DOHH2 (cell line): ENCODE results near the gene CACNB1.

Source experiments
- H3F3A ChIP-seq: fragments of 200-600 bp; sonication (generic), shearing (Covaris generic); 2 replicates; pipeline ENCODE4 v1.6.0; 2016; ENCODE audit warnings: antibody characterized with exemption, mild to moderate bottlenecking; ENCODE audit not compliant: control insufficient read depth, insufficient read depth
- H3K27ac ChIP-seq: fragments of 200-600 bp; sonication (generic); 2 replicates; pipeline ENCODE4 v1.5.1; 2014; ENCODE audit warnings: low read depth, mild to moderate bottlenecking, low read length, moderate library complexity
- H3K27me3 ChIP-seq: fragments of 200-600 bp; sonication (generic); 2 replicates; pipeline ENCODE4 v1.6.1; 2014; ENCODE audit warnings: mild to moderate bottlenecking, low read length, mixed read lengths; ENCODE audit not compliant: control insufficient read depth
- H3K36me3 ChIP-seq: fragments of 200-600 bp; sonication (generic); 2 replicates; pipeline ENCODE4 v1.6.1; 2014; ENCODE audit warnings: mild to moderate bottlenecking, low read length, moderate library complexity, mixed read lengths; ENCODE audit not compliant: control insufficient read depth
- H3K4me1 ChIP-seq: fragments of 200-600 bp; sonication (generic); 2 replicates; pipeline ENCODE4 v1.6.1; 2014; ENCODE audit warnings: mild to moderate bottlenecking, low read length, mixed read lengths; ENCODE audit not compliant: control insufficient read depth
- H3K4me2 ChIP-seq: fragments of 200-600 bp; sonication (generic); 2 replicates; pipeline ENCODE4 v1.6.0; 2014; ENCODE audit warnings: mild to moderate bottlenecking, low read length, moderate library complexity
- H3K4me3 ChIP-seq: fragments of 200-600 bp; sonication (generic); 2 replicates; pipeline ENCODE4 v1.5.1; 2014; ENCODE audit warnings: mild to moderate bottlenecking, low read length, mixed read lengths
- H3K79me2 ChIP-seq: fragments of 200-600 bp; sonication (generic); 2 replicates; pipeline ENCODE4 v1.6.1; 2014; ENCODE audit warnings: mild to moderate bottlenecking, low read length, mixed read lengths; ENCODE audit not compliant: control insufficient read depth
- H3K9me2 ChIP-seq: fragments of 200-600 bp; sonication (generic); replicated peaks from 2 replicates; pipeline ENCODE4 v1.6.1; 2014; ENCODE audit warnings: mild to moderate bottlenecking, low read length, mixed read lengths; ENCODE audit not compliant: control insufficient read depth
- H3K9me3 ChIP-seq: fragments of 200-600 bp; sonication (generic); 2 replicates; pipeline ENCODE4 v1.6.1; 2014; ENCODE audit warnings: antibody characterized with exemption, low read length, mixed read lengths; ENCODE audit not compliant: control insufficient read depth, insufficient read depth
- H4K20me1 ChIP-seq: fragments of 200-600 bp; sonication (generic); 2 replicates; pipeline ENCODE4 v1.6.0; 2014; ENCODE audit warnings: low read depth, mild to moderate bottlenecking, antibody characterized with exemption, low read length, moderate library complexity; ENCODE audit not compliant: control insufficient read depth, insufficient read depth
- EZH2phosphoT487 ChIP-seq: fragments of 200-600 bp; sonication (generic); IDR thresholded peaks from 2 replicates; pipeline ENCODE4 v1.6.1; 2017; ENCODE audit warnings: borderline replicate concordance, mild to moderate bottlenecking, antibody characterized with exemption, low read length, moderate library complexity, mixed read lengths
- TF ChIP-seq, protein P1 (sequence below): fragments of 200-600 bp; sonication (generic); IDR thresholded peaks from one replicate; pipeline ENCODE4 v1.5.1; 2014; ENCODE audit warnings: antibody characterized with exemption, mild to moderate bottlenecking, low read depth, low read length; ENCODE audit not compliant: poor library complexity, severe bottlenecking

Gene CACNB1

DNA sequence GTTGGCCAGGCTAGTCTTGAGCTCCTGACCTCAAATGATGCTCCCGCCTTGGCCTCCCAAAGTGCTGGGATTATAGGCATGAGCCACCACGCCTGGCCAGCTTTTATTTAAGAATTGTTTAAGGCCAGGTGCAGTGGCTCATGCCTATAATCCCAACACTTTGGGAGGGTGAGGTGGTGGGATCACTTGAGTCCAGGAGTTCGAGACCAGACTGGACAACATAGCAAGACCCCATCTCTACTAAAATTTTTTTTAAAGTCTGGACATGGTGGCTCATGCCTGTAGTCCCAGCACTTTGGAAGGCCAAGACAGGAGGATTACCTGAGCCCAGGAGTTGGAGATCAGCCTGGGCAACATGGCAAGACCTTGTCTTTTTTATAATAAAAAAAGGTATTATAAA is 51.2 kb downstream of the CACNB1 start:
- Histone ChIP-seq H3K79me2 (no peaks in the 10 kb centered on the region), H3K9me3 (no peaks in the 10 kb centered on the region), H3K27me3 (peaks cover 31% of the 10 kb centered on the region), H3K27ac (no peak overlapping the region), H3K9me2 (no peaks in the 10 kb centered on the region), H3K4me2 (no peak overlapping the region), H4K20me1 (no peaks in the 10 kb centered on the region), H3F3A (no peaks in the 10 kb centered on the region), H3K4me3 (no peak overlapping the region), H3K4me1 (peaks cover 3% of the 10 kb centered on the region; the same call in 1 of the 2 replicates), H3K36me3 (no peaks in the 10 kb centered on the region)
- TF ChIP-seq, protein P1, sequence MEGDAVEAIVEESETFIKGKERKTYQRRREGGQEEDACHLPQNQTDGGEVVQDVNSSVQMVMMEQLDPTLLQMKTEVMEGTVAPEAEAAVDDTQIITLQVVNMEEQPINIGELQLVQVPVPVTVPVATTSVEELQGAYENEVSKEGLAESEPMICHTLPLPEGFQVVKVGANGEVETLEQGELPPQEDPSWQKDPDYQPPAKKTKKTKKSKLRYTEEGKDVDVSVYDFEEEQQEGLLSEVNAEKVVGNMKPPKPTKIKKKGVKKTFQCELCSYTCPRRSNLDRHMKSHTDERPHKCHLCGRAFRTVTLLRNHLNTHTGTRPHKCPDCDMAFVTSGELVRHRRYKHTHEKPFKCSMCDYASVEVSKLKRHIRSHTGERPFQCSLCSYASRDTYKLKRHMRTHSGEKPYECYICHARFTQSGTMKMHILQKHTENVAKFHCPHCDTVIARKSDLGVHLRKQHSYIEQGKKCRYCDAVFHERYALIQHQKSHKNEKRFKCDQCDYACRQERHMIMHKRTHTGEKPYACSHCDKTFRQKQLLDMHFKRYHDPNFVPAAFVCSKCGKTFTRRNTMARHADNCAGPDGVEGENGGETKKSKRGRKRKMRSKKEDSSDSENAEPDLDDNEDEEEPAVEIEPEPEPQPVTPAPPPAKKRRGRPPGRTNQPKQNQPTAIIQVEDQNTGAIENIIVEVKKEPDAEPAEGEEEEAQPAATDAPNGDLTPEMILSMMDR = no peak
- no peak for TF ChIP-seq EZH2phosphoT487

DNA sequence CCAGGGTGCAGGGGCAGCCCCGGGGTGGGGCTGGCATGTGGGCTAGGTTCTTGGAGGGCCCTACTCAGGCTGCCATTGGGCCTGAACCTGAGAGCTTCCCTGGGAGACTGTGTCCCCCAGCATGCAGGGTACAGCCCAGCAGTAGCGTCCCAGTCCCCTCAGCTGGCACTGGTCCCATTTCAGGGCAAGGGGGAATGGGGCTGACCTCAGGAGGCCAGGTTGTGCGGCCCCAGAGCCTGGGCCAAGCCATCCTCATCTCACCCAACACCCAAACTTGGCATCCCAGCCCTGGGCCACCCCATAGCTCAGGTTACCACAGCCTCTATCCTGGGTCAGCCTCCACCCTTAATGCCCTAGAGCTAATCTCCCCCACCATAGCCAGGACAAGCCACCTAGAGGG is 52.3 kb downstream of the CACNB1 start:
- Histone ChIP-seq H3K4me2 (no peak overlapping the region), H3K27ac (no peak overlapping the region), H3K36me3 (no peaks in the 10 kb centered on the region), H3K9me2 (no peaks in the 10 kb centered on the region), H3K4me1 (no peaks in the 10 kb centered on the region), H3K79me2 (no peaks in the 10 kb centered on the region), H3F3A (no peaks in the 10 kb centered on the region), H3K27me3 (peaks cover 20% of the 10 kb centered on the region), H4K20me1 (no peaks in the 10 kb centered on the region), H3K4me3 (no peak overlapping the region), H3K9me3 (no peaks in the 10 kb centered on the region)
- TF ChIP-seq, protein P1 = no peak
- TF ChIP-seq EZH2phosphoT487 = no peak

DNA sequence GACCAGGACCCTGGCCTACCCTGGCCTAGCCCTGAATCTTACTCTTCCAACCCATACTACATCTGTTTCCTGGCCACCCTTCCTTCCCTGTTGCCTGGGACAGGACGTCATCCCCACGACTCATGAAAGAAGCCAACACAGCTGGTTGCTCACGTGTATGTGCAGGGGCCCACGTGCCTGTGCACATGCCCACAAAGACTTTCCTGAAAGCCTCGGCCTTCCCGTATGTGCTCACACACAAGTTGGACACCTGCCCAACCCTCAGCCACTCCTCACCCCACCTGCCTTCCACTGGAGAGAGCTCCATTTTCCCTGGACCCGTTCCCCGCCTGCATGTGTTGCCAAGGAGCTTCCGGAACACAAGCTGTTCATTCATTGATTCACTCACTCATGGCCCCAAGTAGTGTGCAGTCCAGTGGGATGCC is 53.0 kb downstream of the CACNB1 start:
- H3K4me1 ChIP-seq = peaks cover 5% of the 10 kb centered on the region
- no peak overlapping the region for H3K4me3 ChIP-seq
- H3K36me3 ChIP-seq = no peaks in the 10 kb centered on the region
- no peaks in the 10 kb centered on the region for H3K79me2 ChIP-seq
- H3F3A ChIP-seq = no peaks in the 10 kb centered on the region
- H3K9me3 ChIP-seq = no peaks in the 10 kb centered on the region
- peaks cover 13% of the 10 kb centered on the region for H3K27me3 ChIP-seq
- TF ChIP-seq EZH2phosphoT487 = no peak
- TF ChIP-seq, protein P1 = no peak
- H3K27ac ChIP-seq = no peak overlapping the region
- no peak overlapping the region for H3K4me2 ChIP-seq
- H4K20me1 ChIP-seq = no peaks in the 10 kb centered on the region
- H3K9me2 ChIP-seq = no peaks in the 10 kb centered on the region
